CD4-positive, alpha-beta T cell treated with Interleukin-1 beta for 1 hour (primary cell): Measurements from ENCODE around the gene SLC20A1.
"Not testable (repeated sequence)": the region's sequence is repeated elsewhere in the genome, so short reads cannot be mapped to it uniquely, and the experiment has no call there.

Experiments
- DNase-seq, 2 donors: peaks; one replicate each; pipeline ENCODE4 v3.0.0-alpha.2; 2020 to 2022

Gene SLC20A1

GRCh38 chr2:112684415-112684775 lies 38.7 kb downstream of the SLC20A1 start:
- DNase-seq: no peak

GRCh38 chr2:112685271-112685884 lies 39.6 kb downstream of the SLC20A1 start:
- DNase-seq: no peak

DNA sequence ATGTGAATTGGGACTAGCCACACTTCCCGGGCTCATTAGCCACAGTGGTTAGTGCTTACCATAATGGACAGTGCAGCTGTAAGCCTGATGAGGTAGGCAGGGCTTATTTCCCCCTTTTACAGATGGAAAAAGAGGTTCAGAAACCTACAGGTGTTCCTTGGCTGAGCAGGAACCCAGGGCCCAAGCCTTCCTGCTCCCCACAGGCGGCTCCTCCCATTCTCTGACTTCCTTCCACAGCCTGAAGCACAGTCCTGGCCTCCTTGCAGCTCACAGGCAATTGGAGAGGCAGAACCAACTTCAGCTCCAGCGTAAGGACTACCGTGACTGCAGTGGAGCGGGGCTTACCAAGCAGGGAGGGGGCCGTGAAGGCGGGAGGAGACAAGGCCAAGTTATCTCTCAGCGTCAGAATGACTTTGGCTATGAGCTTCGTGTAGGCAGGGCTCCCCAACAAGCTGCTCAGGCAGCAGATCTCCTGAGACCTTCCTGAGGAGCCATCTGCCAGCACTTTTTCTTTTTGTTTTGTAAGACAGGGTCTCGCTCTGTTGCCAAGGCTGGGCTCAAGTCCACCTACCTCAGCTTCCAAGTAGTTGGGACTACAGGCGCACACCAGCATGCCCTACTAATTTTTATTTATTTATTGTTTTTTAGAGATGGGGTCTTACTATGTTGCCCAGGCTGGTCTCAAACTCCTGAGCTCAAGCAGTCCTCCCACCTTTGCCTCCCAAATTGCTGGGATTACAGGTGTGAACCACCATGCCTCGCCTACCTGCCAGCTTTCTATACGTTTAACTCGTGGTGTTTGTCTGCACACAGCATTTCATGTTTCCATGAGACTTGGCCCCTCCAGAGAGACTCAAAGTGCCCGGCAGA lies 40.8 kb downstream of the SLC20A1 start:
- DNase-seq: no peak

GRCh38 chr2:112687522-112687921 lies 41.8 kb downstream of the SLC20A1 start:
- DNase-seq: no peak

- no peak for DNase-seq
Measured at GRCh38 chr2:112688086-112688880, 42.5 kb downstream of the SLC20A1 start.

DNA sequence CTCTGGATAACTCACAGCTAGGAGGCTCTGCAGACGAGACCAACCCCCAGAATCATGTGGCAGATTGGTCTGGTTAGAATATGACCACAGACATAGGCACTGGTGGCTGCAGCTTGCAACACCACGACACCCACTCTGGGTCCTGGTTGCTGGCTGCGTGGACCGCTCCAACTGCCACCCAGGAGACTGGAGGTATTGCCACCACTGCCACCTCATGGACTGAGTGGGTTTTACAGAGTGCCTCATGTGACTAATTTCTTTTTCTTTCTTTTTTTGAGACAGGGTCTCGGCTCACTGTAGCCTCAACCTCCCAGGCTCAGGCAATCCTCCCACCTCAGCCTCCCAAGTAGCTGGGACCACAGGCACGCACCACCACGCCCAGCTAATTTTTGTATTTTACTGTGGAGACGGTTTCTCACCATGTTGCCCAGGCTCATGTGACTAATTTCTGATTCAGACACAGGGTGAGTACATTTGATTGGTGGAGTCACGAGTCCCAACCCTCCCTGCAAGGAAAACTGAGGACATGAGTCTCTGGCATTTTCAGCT lies 45.2 kb downstream of the SLC20A1 start:
- DNase-seq: peak; percentile 74 to 77

GRCh38 chr2:112691881-112692281 lies 46.1 kb downstream of the SLC20A1 start:
- DNase-seq: no peak

GRCh38 chr2:112692495-112692911 lies 46.8 kb downstream of the SLC20A1 start:
- peak; percentile 57 to 75 for DNase-seq

- DNase-seq: no peak
Measured at GRCh38 chr2:112692918-112693317, 47.2 kb downstream of the SLC20A1 start.

GRCh38 chr2:112693596-112693995 lies 47.9 kb downstream of the SLC20A1 start:
- no peak for DNase-seq

DNA sequence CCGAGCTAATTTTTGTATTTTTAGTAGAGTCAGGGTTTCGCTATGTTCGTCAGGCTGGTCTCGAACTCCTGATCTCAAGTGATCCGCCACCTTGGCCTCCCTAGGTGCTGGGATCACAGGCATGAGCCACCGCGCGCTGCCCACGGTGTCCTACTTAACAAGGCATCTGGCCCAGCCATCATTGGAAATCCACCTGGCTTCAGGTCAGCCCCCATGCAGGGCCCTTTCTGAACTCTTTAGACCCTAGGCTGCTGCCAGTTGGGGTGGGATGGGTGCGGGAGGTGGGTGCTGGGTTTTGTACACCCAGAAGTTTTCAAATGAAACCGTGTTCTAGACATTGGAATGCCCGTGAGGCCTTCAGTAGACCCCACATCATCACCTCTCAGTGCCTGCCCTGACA lies 48.4 kb downstream of the SLC20A1 start:
- no peak for DNase-seq

GRCh38 chr2:112698834-112699515 lies 53.2 kb downstream of the SLC20A1 start:
- DNase-seq: no peak

GRCh38 chr2:112699984-112700667 lies 54.4 kb downstream of the SLC20A1 start:
- DNase-seq: no peak

DNA sequence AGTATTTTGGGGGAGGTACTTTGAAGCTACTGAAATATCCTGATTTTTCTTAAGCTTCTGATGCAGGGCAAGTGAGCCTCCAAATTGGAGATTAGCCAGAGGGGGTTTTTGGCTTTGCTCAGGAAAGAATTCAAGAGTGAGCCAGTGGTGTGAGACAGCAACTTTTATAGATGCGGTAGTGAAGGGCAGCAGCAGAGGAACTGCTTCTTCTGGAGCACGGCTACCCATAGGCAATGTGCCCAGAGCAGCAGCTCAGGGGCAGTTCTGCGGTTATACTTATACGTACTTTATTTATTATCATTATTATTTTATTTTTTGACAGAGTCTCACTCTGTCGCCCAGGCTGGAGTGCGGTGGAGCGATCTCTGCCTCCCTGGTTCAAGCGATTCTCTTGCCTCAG lies 55.3 kb downstream of the SLC20A1 start:
- peak in 1 of 2 donors; percentile 47 for DNase-seq

DNA sequence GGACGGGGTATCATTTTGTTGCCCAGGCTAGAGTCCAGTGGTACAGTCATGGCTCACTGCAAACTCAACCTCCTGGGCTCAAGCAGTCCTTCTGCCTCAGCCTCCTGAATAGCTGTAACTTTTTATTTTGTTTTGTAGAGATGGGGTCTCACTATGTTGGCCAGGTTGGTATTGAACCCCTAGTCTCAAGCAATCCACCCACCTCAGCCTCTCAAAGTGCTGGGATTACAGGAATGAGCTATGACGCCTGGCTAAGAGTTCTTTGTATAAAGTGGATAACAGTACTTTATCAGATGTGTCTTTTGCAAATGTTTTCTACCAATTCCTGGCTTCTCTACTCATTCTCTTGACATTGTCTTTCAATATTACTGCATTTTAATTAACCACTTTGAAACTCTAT lies 57.9 kb downstream of the SLC20A1 start:
- no peak for DNase-seq

GRCh38 chr2:112705575-112705974 lies 59.8 kb downstream of the SLC20A1 start:
- DNase-seq: no peak

GRCh38 chr2:112706170-112706664 lies 60.5 kb downstream of the SLC20A1 start:
- DNase-seq: peak; percentile 38 to 39

DNA sequence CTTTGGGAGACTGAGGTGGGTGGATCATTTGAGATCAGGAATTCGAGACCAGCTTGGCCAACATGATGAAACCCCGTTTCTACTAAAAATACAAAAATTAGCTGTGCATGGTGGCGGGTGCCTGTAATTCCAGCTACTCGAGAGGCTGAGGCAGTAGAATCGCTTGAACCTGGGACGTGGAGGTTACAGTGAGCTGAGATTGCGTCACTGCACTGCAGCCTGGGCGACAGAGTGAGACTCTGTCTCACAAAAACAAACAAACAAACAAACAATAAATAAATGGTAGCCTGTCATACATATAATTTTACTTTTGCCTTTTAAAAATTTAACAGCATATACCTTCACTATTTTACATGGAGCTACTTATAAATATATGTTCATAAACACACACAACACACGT lies 61.2 kb downstream of the SLC20A1 start:
- not testable (repeated sequence) for DNase-seq

- no peak for DNase-seq
Measured at GRCh38 chr2:112708968-112709367, 63.2 kb downstream of the SLC20A1 start.

DNA sequence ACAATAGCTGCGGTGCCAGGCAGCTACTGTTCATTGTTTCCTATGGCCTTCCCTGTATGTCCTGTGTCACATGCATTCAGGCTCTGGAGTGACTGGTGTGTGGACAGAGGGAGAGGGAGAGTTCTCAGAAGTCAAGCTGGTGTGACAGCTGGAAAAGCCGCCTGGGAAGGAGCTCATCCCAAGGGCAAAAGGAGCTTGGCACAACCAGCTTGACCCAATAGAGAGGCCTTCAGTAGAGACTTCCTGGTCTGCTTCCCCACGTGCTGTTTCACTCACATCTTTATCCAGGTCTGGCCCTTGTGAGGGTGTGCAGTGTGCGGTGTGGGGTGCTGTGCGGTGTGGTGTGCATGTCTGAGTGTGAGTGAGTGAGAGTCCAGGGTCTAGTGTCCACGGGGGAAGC lies 64.0 kb downstream of the SLC20A1 start:
- no peak for DNase-seq

DNA sequence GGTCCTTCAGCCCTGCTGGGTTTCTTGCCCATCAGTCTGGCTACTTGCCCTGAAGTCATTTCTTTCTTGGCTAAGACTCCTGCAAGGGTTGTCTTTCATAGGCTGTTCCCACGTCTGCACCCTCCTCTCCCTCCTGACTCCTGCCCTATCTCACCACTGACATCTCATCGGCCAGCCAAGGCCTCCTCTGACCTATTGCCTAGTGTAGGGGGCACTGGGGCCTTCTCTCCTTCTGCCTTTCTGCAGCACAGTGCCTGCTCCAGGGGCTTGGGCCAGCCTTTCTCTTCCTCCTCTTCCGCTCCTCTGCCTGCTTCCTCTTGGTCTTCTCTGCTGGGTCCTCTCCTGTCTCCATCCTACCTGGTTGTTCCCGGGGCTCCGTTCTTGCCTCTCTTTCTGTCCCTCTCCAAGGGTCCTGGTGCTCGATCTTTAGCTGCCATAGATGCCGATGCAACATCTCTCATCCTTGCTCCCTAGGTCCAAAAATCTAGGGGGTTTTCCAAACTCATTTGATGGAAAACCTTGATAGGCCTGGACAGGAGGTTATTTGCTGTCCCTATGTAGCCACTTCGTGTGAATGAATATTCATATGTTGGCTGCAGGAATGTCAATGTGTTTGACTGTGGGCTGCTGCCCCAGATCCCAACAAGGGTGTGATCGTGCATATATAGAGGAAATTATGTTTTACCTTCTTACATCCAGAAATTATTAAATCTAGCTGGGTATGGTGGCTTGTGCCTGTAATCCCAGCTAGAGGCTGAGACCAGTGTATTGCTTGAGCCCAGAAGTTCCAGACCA lies 65.4 kb downstream of the SLC20A1 start:
- DNase-seq: no peak
